Hepatocyte (in vitro differentiated cells): ENCODE data around the gene OSBPL3.

Experiments
- EZH2 ChIP-seq: fragments of 200-600 bp; sonication (generic); IDR thresholded peaks from 2 replicates; pipeline ENCODE4 v1.6.1; 2016; ENCODE audit warnings: antibody characterized with exemption, mild to moderate bottlenecking, borderline replicate concordance
- EZH2phosphoT487 ChIP-seq: fragments of 200-600 bp; sonication (generic); IDR thresholded peaks from one replicate; pipeline ENCODE4 v1.6.1; 2018; ENCODE audit warnings: antibody characterized with exemption, mild to moderate bottlenecking, low read depth, moderate library complexity; ENCODE audit not compliant: unreplicated experiment, severe bottlenecking
- TF ChIP-seq, protein P1 (sequence below): fragments of 200-600 bp; sonication (generic); IDR thresholded peaks from 2 replicates; pipeline ENCODE4 v1.5.1; 2016; ENCODE audit warnings: antibody characterized with exemption, mild to moderate bottlenecking; ENCODE audit not compliant: poor library complexity

DNA sequence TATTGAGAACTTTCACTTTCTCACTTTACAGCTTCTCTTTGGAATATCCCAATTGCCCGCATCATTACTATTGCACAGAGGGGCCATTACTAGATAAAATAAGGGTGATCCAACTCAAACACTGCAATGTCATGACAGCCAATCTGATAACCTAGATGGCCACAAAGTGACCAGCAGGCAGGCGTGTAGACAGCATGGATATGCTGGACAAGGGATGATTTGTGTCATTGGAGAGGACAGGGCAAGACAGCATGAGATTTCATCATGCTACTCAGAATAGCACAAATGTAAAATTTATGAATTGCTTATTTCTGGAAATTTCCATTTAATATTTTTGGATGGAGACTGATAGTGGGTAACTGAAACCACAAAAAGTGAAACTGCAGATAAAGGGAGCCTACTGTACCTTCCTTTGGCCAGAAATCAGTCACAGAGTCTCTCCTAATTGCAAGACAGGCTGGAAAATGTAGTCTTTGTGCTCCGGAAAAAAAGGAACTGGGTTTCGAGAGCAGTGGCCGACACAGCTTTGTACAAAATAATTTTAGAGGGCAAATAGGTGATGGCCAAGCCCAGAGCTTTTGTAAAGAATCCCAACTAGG is 216.6 kb downstream of the OSBPL3 start:
- TF ChIP-seq, protein P1, sequence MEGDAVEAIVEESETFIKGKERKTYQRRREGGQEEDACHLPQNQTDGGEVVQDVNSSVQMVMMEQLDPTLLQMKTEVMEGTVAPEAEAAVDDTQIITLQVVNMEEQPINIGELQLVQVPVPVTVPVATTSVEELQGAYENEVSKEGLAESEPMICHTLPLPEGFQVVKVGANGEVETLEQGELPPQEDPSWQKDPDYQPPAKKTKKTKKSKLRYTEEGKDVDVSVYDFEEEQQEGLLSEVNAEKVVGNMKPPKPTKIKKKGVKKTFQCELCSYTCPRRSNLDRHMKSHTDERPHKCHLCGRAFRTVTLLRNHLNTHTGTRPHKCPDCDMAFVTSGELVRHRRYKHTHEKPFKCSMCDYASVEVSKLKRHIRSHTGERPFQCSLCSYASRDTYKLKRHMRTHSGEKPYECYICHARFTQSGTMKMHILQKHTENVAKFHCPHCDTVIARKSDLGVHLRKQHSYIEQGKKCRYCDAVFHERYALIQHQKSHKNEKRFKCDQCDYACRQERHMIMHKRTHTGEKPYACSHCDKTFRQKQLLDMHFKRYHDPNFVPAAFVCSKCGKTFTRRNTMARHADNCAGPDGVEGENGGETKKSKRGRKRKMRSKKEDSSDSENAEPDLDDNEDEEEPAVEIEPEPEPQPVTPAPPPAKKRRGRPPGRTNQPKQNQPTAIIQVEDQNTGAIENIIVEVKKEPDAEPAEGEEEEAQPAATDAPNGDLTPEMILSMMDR: no peak
- TF ChIP-seq EZH2phosphoT487 (no peak), EZH2 (no peak)
